ENCODE data around the gene CD109.

DNA sequence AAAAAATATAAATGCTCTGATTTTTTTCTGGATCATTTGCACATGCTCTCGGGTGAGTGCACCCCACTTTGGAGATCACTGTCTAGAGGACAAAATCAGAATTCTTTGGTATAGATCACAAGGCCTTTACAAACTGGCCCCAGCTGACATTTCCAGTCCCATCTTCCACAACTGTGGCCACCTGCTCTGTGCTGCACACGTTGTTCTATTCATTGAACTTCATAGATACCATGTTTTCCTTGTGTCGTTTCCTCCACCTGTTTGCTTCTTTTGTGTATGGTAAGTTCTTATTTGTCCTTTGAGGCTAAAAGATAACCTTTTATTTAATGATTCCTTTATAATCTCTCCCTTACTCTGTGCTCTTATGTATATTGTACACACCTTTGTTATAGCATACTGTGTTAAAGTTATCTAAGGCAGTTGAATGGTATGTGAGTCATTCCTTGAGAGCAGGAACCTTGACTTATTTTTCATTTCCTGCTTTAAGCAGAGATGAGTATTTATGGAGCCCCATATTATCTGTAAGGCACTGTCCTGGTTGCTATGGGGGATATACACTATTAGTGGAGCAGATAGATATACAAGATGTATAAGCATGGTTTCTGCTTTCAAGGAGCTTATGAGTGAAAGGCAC lies 30.2 kb upstream of the CD109 start:
- TF ChIP-seq, protein P1, sequence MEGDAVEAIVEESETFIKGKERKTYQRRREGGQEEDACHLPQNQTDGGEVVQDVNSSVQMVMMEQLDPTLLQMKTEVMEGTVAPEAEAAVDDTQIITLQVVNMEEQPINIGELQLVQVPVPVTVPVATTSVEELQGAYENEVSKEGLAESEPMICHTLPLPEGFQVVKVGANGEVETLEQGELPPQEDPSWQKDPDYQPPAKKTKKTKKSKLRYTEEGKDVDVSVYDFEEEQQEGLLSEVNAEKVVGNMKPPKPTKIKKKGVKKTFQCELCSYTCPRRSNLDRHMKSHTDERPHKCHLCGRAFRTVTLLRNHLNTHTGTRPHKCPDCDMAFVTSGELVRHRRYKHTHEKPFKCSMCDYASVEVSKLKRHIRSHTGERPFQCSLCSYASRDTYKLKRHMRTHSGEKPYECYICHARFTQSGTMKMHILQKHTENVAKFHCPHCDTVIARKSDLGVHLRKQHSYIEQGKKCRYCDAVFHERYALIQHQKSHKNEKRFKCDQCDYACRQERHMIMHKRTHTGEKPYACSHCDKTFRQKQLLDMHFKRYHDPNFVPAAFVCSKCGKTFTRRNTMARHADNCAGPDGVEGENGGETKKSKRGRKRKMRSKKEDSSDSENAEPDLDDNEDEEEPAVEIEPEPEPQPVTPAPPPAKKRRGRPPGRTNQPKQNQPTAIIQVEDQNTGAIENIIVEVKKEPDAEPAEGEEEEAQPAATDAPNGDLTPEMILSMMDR (IDR thresholded peaks at IDR 0.05): no peak
- no peak for TF ChIP-seq POLR2A (IDR thresholded peaks at IDR 0.05)
